B cell (primary cell): ENCODE measurements around the gene FAM83G. TPM values are rescaled to one million over a fixed set of nuclear protein-coding genes. Genes with fewer than 3 reads are reported as not detected.

Experiments
- ATAC-seq: fragments of 200-7000 bp; cut with Tn5 transposase; one replicate; pipeline ENCODE4 v1.10.0; 2021; ENCODE audit warnings: low read depth, mild to moderate bottlenecking, moderate number of reproducible peaks, moderate library complexity
- CTCF ChIA-PET: fragments of 350-600 bp; sonication (Branson Sonifier 250); formaldehyde crosslinking; loops from one replicate; lab custom pipeline; 2021; ENCODE audit warnings: antibody characterized with exemption, inconsistent platforms; lab: Charles Lee
- POLR2A ChIA-PET: fragments of 350-600 bp; sonication (Branson Sonifier 250); formaldehyde crosslinking; loops from one replicate; lab custom pipeline; 2021; ENCODE audit warnings: antibody characterized with exemption; lab: Charles Lee
- DNase-seq: peaks from one replicate; pipeline ENCODE4 v3.0.0; 2013
- H2AFZ ChIP-seq: 2 replicates; pipeline ENCODE4 v1.6.1; 2012; ENCODE audit warnings: mild to moderate bottlenecking, low read depth, low read length; ENCODE audit not compliant: insufficient read depth, poor library complexity, severe bottlenecking
- H3K27ac ChIP-seq, 2 donors: 1 replicate in 1 of 2; 2 replicates in 1 of 2; pipeline ENCODE4 v1.5.1; 2012 to 2013; ENCODE audit warnings: low read length in 2 of 2, mild to moderate bottlenecking in 2 of 2, moderate library complexity in 1 of 2
- H3K27me3 ChIP-seq, 4 experiments: fragments of 200-600 bp in 1 of 4; sonication (generic) in 1 of 4; replicated peaks in 1 of 4; 1 replicate in 2 of 4; 2 replicates in 2 of 4; pipeline versions ENCODE4 v1.6.1 to v1.7.0; 2013 to 2016; ENCODE audit warnings: low read length in 3 of 4, mild to moderate bottlenecking in 2 of 4, mixed read lengths in 1 of 4, moderate library complexity in 1 of 4; ENCODE audit not compliant: insufficient read depth in 4 of 4, control insufficient read depth in 3 of 4; ENCODE audit errors: control extremely low read depth in 1 of 4
- H3K36me3 ChIP-seq, 2 experiments: replicated peaks in 1 of 2; 1 replicate in 1 of 2; 2 replicates in 1 of 2; pipeline versions ENCODE4 v1.6.1 to v1.7.1; 2013; ENCODE audit warnings: low read length in 1 of 2; ENCODE audit not compliant: insufficient read depth in 2 of 2, control insufficient read depth in 1 of 2; ENCODE audit errors: control extremely low read depth in 1 of 2, extremely low read depth in 1 of 2
- H3K4me1 ChIP-seq, 2 donors: fragments of 200-600 bp in 1 of 2; sonication (generic) in 1 of 2; 1 replicate in 1 of 2; 2 replicates in 1 of 2; pipeline versions ENCODE4 v1.5.1 to v1.6.1; 2013 to 2017; ENCODE audit warnings: low read length in 2 of 2; ENCODE audit not compliant: control insufficient read depth in 2 of 2, insufficient read depth in 2 of 2
- H3K4me2 ChIP-seq: replicated peaks from 2 replicates; pipeline ENCODE3; 2012; ENCODE audit warnings: mild to moderate bottlenecking, low read depth, low read length; ENCODE audit not compliant: poor library complexity, severe bottlenecking
- H3K4me3 ChIP-seq, 5 experiments: fragments of 200-600 bp in 1 of 5; sonication (generic) in 1 of 5; 1 replicate in 3 of 5; 2 replicates in 2 of 5; pipeline versions ENCODE4 v1.5.1 to v1.7.0; 2011 to 2016; ENCODE audit warnings: low read length in 4 of 5, mild to moderate bottlenecking in 4 of 5, low read depth in 2 of 5, control low read depth in 1 of 5, moderate library complexity in 1 of 5; ENCODE audit not compliant: insufficient read depth in 1 of 5; ENCODE audit errors: control extremely low read depth in 1 of 5, extremely low read depth in 1 of 5
- H3K79me2 ChIP-seq: fragments of 200-600 bp; sonication (generic); one replicate; pipeline ENCODE4 v1.6.0; 2016; ENCODE audit warnings: low read length; ENCODE audit not compliant: control insufficient read depth, insufficient read depth
- H3K9ac ChIP-seq: fragments of 200-600 bp; sonication (generic); 2 replicates; pipeline ENCODE4 v1.6.1; 2017; ENCODE audit warnings: mild to moderate bottlenecking, low read length, moderate library complexity
- H3K9me3 ChIP-seq, 3 donors: one replicate each; pipeline versions ENCODE4 v1.6.1 to v1.7.1; 2013; ENCODE audit warnings: low read length in 2 of 3; ENCODE audit not compliant: control insufficient read depth in 2 of 3, insufficient read depth in 1 of 3; ENCODE audit errors: control extremely low read depth in 1 of 3
- H4K20me1 ChIP-seq: 2 replicates; pipeline ENCODE4 v1.6.0; 2012; ENCODE audit warnings: mild to moderate bottlenecking, low read length; ENCODE audit not compliant: insufficient read depth, control insufficient read depth, poor library complexity, severe bottlenecking
- H3K27ac Mint-ChIP-seq: one replicate; pipeline ENCODE4 v1.8.0; 2021; ENCODE audit warnings: mixed read lengths
- H3K27me3 Mint-ChIP-seq: one replicate; pipeline ENCODE4 v1.8.0; 2021; ENCODE audit warnings: mixed read lengths
- H3K4me1 Mint-ChIP-seq: one replicate; pipeline ENCODE4 v1.8.0; 2021; ENCODE audit warnings: mixed read lengths
- H3K4me3 Mint-ChIP-seq: one replicate; pipeline ENCODE4 v1.8.0; 2021; ENCODE audit warnings: mixed read lengths
- H3K9me3 Mint-ChIP-seq: one replicate; pipeline ENCODE4 v1.8.0; 2022; ENCODE audit warnings: mixed read lengths; ENCODE audit not compliant: insufficient read depth
- EZH2 ChIP-seq: IDR thresholded peaks from 2 replicates; pipeline ENCODE4 v1.6.1; 2012; ENCODE audit warnings: borderline replicate concordance, low read depth, mild to moderate bottlenecking, moderate library complexity, low read length; ENCODE audit not compliant: insufficient read depth, poor library complexity, severe bottlenecking
- WGBS: methylation state at CpG from one replicate; pipeline ENCODE4 v1.1.5; 2013; ENCODE audit warnings: missing lambda C conversion rate; ENCODE audit not compliant: insufficient coverage; 5-methylcytosine and 5-hydroxymethylcytosine counted together
- intact Hi-C: fragments of 100-400 bp; cut with micrococcal nuclease; formaldehyde crosslinking; loops from one replicate; pipeline ENCODE4 v1.10.0; 2022
- polyA plus RNA-seq: library from polyadenylated mRNA; depleted of rRNA; stranded (reverse); fragments of >200 nt; gene quantifications from 2 replicates; pipeline ENCODE4 v1.2.3, GENCODE V29; 2012
- total RNA-seq, 2 donors: library from RNA; stranded (reverse); fragments of 120-200 nt in 1 of 2; gene quantifications; 1 replicate in 1 of 2; 2 replicates in 1 of 2; pipeline versions ENCODE4 v1.2.3 to v1.2.4, GENCODE V29; 2013 to 2022
- TF ChIP-seq, protein P1 (sequence below): fragments of 200-600 bp; IDR thresholded peaks from one replicate; pipeline ENCODE4 v1.8.0; 2022; ENCODE audit warnings: antibody characterized with exemption, mild to moderate bottlenecking

The FAM83G gene
- total and polyA plus RNA-seq, 2 donors (not counting 1 experiment from before 2014, with no cell fraction given), result 4.7 to 14.3 TPM

DNA sequence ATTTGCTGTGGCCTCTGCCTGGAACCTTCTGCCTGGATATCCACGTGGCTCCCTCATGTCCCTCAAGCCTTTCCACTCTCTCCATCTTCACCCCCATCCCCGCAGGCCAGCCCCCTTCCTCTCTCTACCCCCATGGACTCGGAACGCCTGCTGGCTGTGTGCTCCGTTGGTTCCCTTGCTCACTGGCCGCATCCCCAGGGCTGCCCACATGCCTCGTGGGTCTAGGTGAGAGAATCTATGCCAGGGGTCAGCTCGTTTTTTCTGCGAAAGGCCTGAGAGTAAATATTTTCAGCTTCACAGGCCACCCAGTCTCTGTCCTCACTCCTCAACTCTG, 40.6 kb downstream of the FAM83G start:
- DNase-seq, result no peak
- Mint-ChIP-seq H3K9me3 (no peaks in the 10 kb centered on the region), H3K4me1 (peaks cover 5% of the 10 kb centered on the region), H3K27me3 (no peaks in the 10 kb centered on the region), H3K4me3 (no peak overlapping the region), H3K27ac (no peak overlapping the region)
- no peaks in the 10 kb centered on the region for H3K36me3 ChIP-seq
- H3K27me3 ChIP-seq, result no peaks in the 10 kb centered on the region
- H3K4me3 ChIP-seq, result no peak overlapping the region
- no peak for TF ChIP-seq EZH2
- TF ChIP-seq, protein P1, sequence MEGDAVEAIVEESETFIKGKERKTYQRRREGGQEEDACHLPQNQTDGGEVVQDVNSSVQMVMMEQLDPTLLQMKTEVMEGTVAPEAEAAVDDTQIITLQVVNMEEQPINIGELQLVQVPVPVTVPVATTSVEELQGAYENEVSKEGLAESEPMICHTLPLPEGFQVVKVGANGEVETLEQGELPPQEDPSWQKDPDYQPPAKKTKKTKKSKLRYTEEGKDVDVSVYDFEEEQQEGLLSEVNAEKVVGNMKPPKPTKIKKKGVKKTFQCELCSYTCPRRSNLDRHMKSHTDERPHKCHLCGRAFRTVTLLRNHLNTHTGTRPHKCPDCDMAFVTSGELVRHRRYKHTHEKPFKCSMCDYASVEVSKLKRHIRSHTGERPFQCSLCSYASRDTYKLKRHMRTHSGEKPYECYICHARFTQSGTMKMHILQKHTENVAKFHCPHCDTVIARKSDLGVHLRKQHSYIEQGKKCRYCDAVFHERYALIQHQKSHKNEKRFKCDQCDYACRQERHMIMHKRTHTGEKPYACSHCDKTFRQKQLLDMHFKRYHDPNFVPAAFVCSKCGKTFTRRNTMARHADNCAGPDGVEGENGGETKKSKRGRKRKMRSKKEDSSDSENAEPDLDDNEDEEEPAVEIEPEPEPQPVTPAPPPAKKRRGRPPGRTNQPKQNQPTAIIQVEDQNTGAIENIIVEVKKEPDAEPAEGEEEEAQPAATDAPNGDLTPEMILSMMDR, result no peak
- H3K27ac ChIP-seq, result no peak overlapping the region
- CTCF ChIA-PET, result no interaction called here
- H3K4me2 ChIP-seq, result no peak overlapping the region
- intact Hi-C loops, result no loop called here
- 87% methylated on average over 9 of the region's 9 CpGs for WGBS
- POLR2A ChIA-PET, result no interaction called here
- H3K9me3 ChIP-seq, result no peaks in the 10 kb centered on the region
- H3K9ac ChIP-seq, result no peak overlapping the region
- no peaks in the 10 kb centered on the region for H3K79me2 ChIP-seq
- peaks cover 0 to 13% of the 10 kb centered on the region in 2 donors for H3K4me1 ChIP-seq
- H2AFZ ChIP-seq, result no peak overlapping the region
- no peaks in the 10 kb centered on the region for H4K20me1 ChIP-seq
- ATAC-seq, result no peak

DNA sequence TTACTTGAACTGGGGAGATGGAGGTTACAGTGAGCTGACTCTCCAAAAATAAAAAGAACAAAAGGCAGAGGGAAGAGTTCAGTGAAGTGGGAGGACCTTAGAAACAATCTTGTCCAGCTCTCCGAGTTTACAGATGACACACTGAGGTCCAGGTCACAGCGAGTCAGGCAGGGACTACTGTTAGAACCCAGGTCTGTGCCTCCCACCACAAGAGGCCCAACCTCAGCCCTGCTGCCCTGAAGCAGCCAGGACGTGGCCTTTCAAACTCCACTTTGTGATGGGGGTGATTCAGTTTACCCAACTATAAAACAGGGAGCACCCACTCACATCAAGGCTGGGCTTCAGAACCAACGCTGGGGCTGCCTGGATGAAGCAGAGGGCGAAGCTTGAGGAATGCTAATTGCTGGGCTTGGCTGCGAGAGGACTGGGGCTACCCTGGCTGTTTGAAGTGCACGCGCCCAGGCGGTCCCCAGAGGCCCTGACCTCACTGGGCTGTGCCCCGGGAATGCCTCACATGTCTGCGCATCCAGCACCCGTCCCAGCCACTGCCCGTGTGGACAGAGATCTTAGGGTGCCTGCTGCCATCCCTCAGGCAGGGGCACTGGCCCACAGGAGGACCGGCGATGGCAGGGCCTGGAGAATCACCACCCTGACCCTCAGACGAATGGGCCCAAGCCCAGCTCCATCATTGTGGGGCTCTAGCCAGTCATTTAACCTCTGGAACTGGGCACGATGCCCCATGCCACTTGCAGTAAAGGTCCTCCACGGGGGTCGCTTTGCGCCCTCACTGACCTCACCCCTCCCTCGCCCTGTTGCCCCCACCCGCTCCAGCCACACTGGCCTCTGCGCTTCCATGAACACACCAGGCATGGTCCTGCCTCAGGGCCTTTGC, 41.2 kb downstream of the FAM83G start:
- Histone ChIP-seq H3K4me2 (no peak overlapping the region), H3K79me2 (no peaks in the 10 kb centered on the region), H3K36me3 (no peaks in the 10 kb centered on the region), H3K4me3 (no peak overlapping the region), H3K27ac (no peak overlapping the region), H4K20me1 (no peaks in the 10 kb centered on the region), H2AFZ (no peak overlapping the region), H3K9ac (no peak overlapping the region), H3K4me1 (peaks cover 0 to 13% of the 10 kb centered on the region in 2 donors), H3K27me3 (no peaks in the 10 kb centered on the region), H3K9me3 (no peaks in the 10 kb centered on the region)
- intact Hi-C loops, result no loop called here
- ChIA-PET CTCF (interaction anchor here (2.8 kb wide), 1 partner anchor 40 kb away, joined by 21 read pairs; the partner anchor contains the start of gene FAM83G), POLR2A (no interaction called here)
- peaks cover 5% of the 10 kb centered on the region for H3K4me1 Mint-ChIP-seq
- DNase-seq, result no peak
- no peak for ATAC-seq
- no peaks in the 10 kb centered on the region for H3K9me3 Mint-ChIP-seq
- H3K27me3 Mint-ChIP-seq, result no peaks in the 10 kb centered on the region
- H3K27ac Mint-ChIP-seq, result no peak overlapping the region
- WGBS, result 94% methylated on average over 22 of the region's 23 CpGs
- no peak for TF ChIP-seq EZH2
- TF ChIP-seq, protein P1, result no peak
- no peak overlapping the region for H3K4me3 Mint-ChIP-seq
